WI38 (cell line): ENCODE data around the gene CDC42SE2.

ENCODE experiments used
- H3K4me3 ChIP-seq: 2 replicates; pipeline ENCODE4 v1.5.1; 2011; ENCODE audit warnings: low read depth, mild to moderate bottlenecking, control low read depth, low read length
- CTCF ChIP-seq: IDR thresholded peaks from 2 replicates; pipeline ENCODE4 v1.5.1; 2012; ENCODE audit warnings: low read depth, mild to moderate bottlenecking, control low read depth, low read length

CDC42SE2 gene

GRCh38 chr5:131279204-131279603, 15.4 kb downstream of the CDC42SE2 start:
- no peak overlapping the region for H3K4me3 ChIP-seq
- no peak for TF ChIP-seq CTCF

GRCh38 chr5:131280417-131280816, 16.6 kb downstream of the CDC42SE2 start:
- no peak for TF ChIP-seq CTCF
- no peak overlapping the region for H3K4me3 ChIP-seq

- H3K4me3 ChIP-seq = no peak overlapping the region
- TF ChIP-seq CTCF = no peak
Measured at GRCh38 chr5:131281133-131281867, 17.4 kb downstream of the CDC42SE2 start.

- H3K4me3 ChIP-seq = no peak overlapping the region
- no peak for TF ChIP-seq CTCF
Measured at GRCh38 chr5:131281868-131282234, 18.0 kb downstream of the CDC42SE2 start.

GRCh38 chr5:131282235-131282634, 18.4 kb downstream of the CDC42SE2 start:
- no peak overlapping the region for H3K4me3 ChIP-seq
- no peak for TF ChIP-seq CTCF

GRCh38 chr5:131285703-131286399, 22.0 kb downstream of the CDC42SE2 start:
- H3K4me3 ChIP-seq = no peak overlapping the region
- TF ChIP-seq CTCF = no peak

- no peak overlapping the region for H3K4me3 ChIP-seq
- TF ChIP-seq CTCF = no peak
Measured at GRCh38 chr5:131286400-131286715, 22.5 kb downstream of the CDC42SE2 start.
